Activated CD8-positive, alpha-beta memory T cell treated with anti-CD3 and anti-CD28 coated beads, Interleukin-2, amount 50 U/mL, for 1 hour (primary cell): Measurements from ENCODE around the gene LIN9.
A peak's percentile ranks its signal among the peaks of the same experiment; 100 is the strongest.
"Not testable (repeated sequence)": the region's sequence is repeated elsewhere in the genome, so short reads cannot be mapped to it uniquely, and the experiment has no call there.

Experiments
- DNase-seq: peaks from one replicate; pipeline ENCODE4 v3.0.0-alpha.2; 2020; ENCODE audit errors: extremely low read depth

LIN9 gene

GRCh38 chr1:226308723-226309397 lies at the start of gene LIN9:
Gene LIN9, minus strand, starts transcription at chr1:226309164. Its CDS starts 25 bp downstream, at chr1:226309139.
- DNase-seq, result peak; percentile 67

- no peak for DNase-seq
Measured at GRCh38 chr1:226357416-226357815, 48.5 kb upstream of the LIN9 start.

- DNase-seq, result no peak
Measured at GRCh38 chr1:226355669-226356551, 46.9 kb upstream of the LIN9 start.

- no peak for DNase-seq
Measured at GRCh38 chr1:226355016-226355415, 46.1 kb upstream of the LIN9 start.

- DNase-seq, result no peak
Measured at GRCh38 chr1:226353698-226354525, 44.9 kb upstream of the LIN9 start.

GRCh38 chr1:226351709-226352108 lies 42.7 kb upstream of the LIN9 start:
- DNase-seq, result no peak

- no peak for DNase-seq
Measured at GRCh38 chr1:226350519-226350865, 41.5 kb upstream of the LIN9 start.

GRCh38 chr1:226349801-226350518 lies 41.0 kb upstream of the LIN9 start:
- DNase-seq, result no peak

- no peak for DNase-seq
Measured at GRCh38 chr1:226349081-226349480, 40.1 kb upstream of the LIN9 start.

- no peak for DNase-seq
Measured at GRCh38 chr1:226344441-226345259, 35.7 kb upstream of the LIN9 start.

- no peak for DNase-seq
Measured at GRCh38 chr1:226342656-226343055, 33.7 kb upstream of the LIN9 start.

GRCh38 chr1:226340111-226340510 lies 31.1 kb upstream of the LIN9 start:
- not testable (repeated sequence) for DNase-seq

GRCh38 chr1:226337276-226337875 lies 28.4 kb upstream of the LIN9 start:
- no peak for DNase-seq

- no peak for DNase-seq
Measured at GRCh38 chr1:226335661-226336060, 26.7 kb upstream of the LIN9 start.

- no peak for DNase-seq
Measured at GRCh38 chr1:226332947-226333346, 24.0 kb upstream of the LIN9 start.

- DNase-seq, result no peak
Measured at GRCh38 chr1:226329237-226329636, 20.3 kb upstream of the LIN9 start.

- DNase-seq, result no peak
Measured at GRCh38 chr1:226327761-226328162, 18.8 kb upstream of the LIN9 start.

- DNase-seq, result no peak
Measured at GRCh38 chr1:226325178-226325577, 16.2 kb upstream of the LIN9 start.

GRCh38 chr1:226324479-226324878 lies 15.5 kb upstream of the LIN9 start:
- no peak for DNase-seq

- DNase-seq, result no peak
Measured at GRCh38 chr1:226322986-226323385, 14.0 kb upstream of the LIN9 start.
